Measurements from ENCODE around the gene L1CAM. TPM values are rescaled to one million over a fixed set of nuclear protein-coding genes. Genes with fewer than 3 reads are reported as not detected.
A peak's percentile ranks its signal among the peaks of the same experiment; 100 is the strongest.

The L1CAM gene
- total RNA-seq, 1 experiment from 2014 or later: 0.64 TPM

DNA sequence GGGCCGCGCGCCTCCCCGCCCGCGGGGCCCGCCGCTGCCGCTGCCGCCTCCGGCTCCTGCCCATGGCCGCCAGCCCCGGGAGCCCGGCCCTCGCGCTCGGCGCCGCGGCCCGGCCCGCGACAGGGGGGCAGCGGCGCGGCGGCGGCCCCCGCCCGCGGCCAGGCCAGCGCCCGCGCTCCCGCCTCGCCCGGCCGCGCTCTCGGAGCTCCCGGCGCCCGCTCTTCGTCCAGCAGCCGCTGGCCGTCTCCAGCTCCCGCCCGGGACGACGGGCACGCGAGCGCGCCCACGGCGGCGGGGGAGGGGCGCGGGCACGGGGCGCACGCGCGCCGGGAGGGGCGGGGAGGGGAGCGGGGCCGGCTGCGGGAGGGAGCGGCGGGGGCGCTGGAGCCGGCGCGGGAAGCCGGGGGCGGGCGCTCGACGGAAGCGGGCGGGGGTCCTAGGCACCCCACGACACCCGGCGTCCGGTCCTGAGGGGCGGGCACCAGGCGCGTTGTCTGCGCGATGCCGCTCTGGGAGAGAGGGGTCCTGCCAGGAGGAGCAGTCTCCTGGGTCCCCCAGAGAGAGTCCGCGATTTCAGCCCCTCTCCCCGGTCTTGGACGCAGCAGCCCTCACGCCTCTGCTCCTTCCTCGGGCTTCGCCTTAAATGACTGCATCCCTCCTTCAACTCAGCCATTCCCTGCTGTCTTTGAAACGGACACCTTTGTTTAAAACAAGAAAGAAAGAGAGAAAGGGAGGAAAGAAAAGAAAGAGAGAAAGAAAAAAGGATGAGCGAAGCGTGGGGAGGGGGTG lies 55.1 kb downstream of the L1CAM start:
- H3K4me1 ChIP-seq (ENCODE audit: insufficient read depth, low read length, poor library complexity, severe bottlenecking): peaks cover 4% of the 10 kb centered on the region
- ChIA-PET POLR2A (ENCODE audit: low non-redundant PET) (no interaction called here), CTCF (no interaction called here)
- H3K27me3 ChIP-seq (replicated peaks; ENCODE audit: insufficient read depth, low read depth, low read length, poor library complexity): peaks cover 18% of the 10 kb centered on the region
- H3K9me3 ChIP-seq (ENCODE audit: low read depth, low read length, poor library complexity, severe bottlenecking): no peaks in the 10 kb centered on the region
- H3K27ac ChIP-seq (ENCODE audit: low read depth, low read length, poor library complexity, severe bottlenecking): no peak overlapping the region
- BruUV-seq (replicated peaks): no TSS peak
- H3K36me3 ChIP-seq (ENCODE audit: insufficient read depth, low read length, poor library complexity, severe bottlenecking): no peaks in the 10 kb centered on the region
- intact Hi-C loops (cut with micrococcal nuclease; ENCODE audit: unreplicated experiment): no loop called here
- no peak for DNase-seq (ENCODE audit: low spot score)
- no peak for TF ChIP-seq EZH2 (IDR thresholded peaks at IDR 0.05; ENCODE audit: borderline replicate concordance, low read depth, low read length, poor library complexity, severe bottlenecking)
- TF ChIP-seq, protein P1, sequence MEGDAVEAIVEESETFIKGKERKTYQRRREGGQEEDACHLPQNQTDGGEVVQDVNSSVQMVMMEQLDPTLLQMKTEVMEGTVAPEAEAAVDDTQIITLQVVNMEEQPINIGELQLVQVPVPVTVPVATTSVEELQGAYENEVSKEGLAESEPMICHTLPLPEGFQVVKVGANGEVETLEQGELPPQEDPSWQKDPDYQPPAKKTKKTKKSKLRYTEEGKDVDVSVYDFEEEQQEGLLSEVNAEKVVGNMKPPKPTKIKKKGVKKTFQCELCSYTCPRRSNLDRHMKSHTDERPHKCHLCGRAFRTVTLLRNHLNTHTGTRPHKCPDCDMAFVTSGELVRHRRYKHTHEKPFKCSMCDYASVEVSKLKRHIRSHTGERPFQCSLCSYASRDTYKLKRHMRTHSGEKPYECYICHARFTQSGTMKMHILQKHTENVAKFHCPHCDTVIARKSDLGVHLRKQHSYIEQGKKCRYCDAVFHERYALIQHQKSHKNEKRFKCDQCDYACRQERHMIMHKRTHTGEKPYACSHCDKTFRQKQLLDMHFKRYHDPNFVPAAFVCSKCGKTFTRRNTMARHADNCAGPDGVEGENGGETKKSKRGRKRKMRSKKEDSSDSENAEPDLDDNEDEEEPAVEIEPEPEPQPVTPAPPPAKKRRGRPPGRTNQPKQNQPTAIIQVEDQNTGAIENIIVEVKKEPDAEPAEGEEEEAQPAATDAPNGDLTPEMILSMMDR (conservative IDR thresholded peaks at IDR 0.05; ENCODE audit: low read depth, low read length): no peak
- H3K4me3 ChIP-seq (ENCODE audit: low read depth, low read length, poor library complexity, severe bottlenecking): peak overlapping the region; percentile 47

DNA sequence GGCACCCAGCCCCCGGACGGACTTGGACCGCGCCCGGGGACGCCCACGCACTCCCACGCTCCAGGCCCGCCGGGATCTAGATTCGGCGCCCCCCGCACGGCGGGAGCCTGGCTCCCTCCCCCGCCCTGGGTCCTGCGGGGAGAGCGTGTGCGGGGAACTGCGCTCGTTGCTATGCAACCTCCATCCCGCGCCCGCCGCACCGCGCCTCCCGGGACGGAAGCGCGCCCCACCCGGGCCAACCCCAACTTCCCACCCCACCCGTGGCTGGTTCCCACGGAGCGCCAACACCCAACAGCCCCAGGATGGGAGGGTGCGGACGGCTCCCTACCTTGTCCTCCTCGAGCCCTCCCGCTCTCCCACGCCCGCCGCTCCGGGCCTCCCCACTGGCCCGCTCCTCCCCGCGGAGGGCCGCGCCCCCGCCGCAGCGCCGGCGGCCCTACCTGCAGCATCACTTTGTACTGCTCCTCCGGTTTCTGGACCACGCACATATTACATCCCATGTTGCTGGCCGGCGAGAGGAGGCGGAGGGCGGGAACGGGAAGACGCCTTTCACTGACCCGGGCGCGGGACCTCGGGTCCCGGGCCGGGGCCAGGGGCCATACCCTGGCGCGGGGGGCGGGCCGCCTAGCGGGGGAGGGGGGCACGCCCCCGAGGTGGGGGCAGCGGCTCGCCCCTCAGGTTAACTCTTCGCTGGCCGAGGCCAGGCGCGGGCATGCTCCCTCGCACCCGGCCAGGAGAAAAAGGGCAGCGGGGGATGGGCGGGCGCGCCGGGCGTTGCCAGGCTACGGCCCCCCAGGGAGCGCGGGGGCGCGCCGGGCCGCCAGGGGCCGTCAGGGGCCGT lies 56.0 kb downstream of the L1CAM start, which contains the start of gene PDZD4:
TSS of gene PDZD4 (minus strand) at position 746 of the 841 bp plus-strand sequence. CDS start at position 500, 246 bp downstream.
- Histone ChIP-seq H3K27me3 (replicated peaks; ENCODE audit: insufficient read depth, low read depth, low read length, poor library complexity) (peaks cover 18% of the 10 kb centered on the region), H3K4me1 (ENCODE audit: insufficient read depth, low read length, poor library complexity, severe bottlenecking) (peaks cover 4% of the 10 kb centered on the region), H3K27ac (ENCODE audit: low read depth, low read length, poor library complexity, severe bottlenecking) (no peak within 1 kb of the TSS), H3K9me3 (ENCODE audit: low read depth, low read length, poor library complexity, severe bottlenecking) (no peaks in the 10 kb centered on the region), H3K36me3 (ENCODE audit: insufficient read depth, low read length, poor library complexity, severe bottlenecking) (no peaks in the 10 kb centered on the region), H3K4me3 (ENCODE audit: low read depth, low read length, poor library complexity, severe bottlenecking) (peak within 1 kb of the TSS; percentile 47)
- POLR2A ChIA-PET (ENCODE audit: low non-redundant PET): no interaction called here
- peak; percentile 42 for TF ChIP-seq EZH2 (IDR thresholded peaks at IDR 0.05; ENCODE audit: borderline replicate concordance, low read depth, low read length, poor library complexity, severe bottlenecking)
- TF ChIP-seq, protein P1 (conservative IDR thresholded peaks at IDR 0.05; ENCODE audit: low read depth, low read length): no peak
- CTCF ChIA-PET: no interaction called here
- no peak for DNase-seq (ENCODE audit: low spot score)
- intact Hi-C loops (cut with micrococcal nuclease; ENCODE audit: unreplicated experiment): no loop called here
- no TSS peak for BruUV-seq (replicated peaks)

DNA sequence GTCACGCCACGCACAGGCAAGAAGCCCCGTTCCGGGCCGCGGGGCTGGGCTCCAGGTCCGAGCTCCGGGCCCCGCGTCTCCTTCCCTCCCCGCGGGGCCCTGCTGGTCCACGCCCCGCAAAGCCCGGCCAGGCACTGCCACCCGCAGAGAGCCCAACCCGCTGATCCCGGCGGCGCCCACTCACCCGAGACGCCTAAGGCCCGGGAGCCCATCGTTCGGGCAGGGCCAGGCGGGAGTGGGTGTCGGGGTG lies 56.5 kb downstream of the L1CAM start:
- Histone ChIP-seq H3K27ac (ENCODE audit: low read depth, low read length, poor library complexity, severe bottlenecking) (no peak overlapping the region), H3K4me1 (ENCODE audit: insufficient read depth, low read length, poor library complexity, severe bottlenecking) (peaks cover 4% of the 10 kb centered on the region), H3K36me3 (ENCODE audit: insufficient read depth, low read length, poor library complexity, severe bottlenecking) (no peaks in the 10 kb centered on the region), H3K9me3 (ENCODE audit: low read depth, low read length, poor library complexity, severe bottlenecking) (no peaks in the 10 kb centered on the region), H3K4me3 (ENCODE audit: low read depth, low read length, poor library complexity, severe bottlenecking) (peak overlapping the region; percentile 47), H3K27me3 (replicated peaks; ENCODE audit: insufficient read depth, low read depth, low read length, poor library complexity) (peaks cover 18% of the 10 kb centered on the region)
- no peak for TF ChIP-seq EZH2 (IDR thresholded peaks at IDR 0.05; ENCODE audit: borderline replicate concordance, low read depth, low read length, poor library complexity, severe bottlenecking)
- TF ChIP-seq, protein P1 (conservative IDR thresholded peaks at IDR 0.05; ENCODE audit: low read depth, low read length): no peak
- BruUV-seq (replicated peaks): no TSS peak
- POLR2A ChIA-PET (ENCODE audit: low non-redundant PET): no interaction called here
- no peak for DNase-seq (ENCODE audit: low spot score)
- intact Hi-C loops (cut with micrococcal nuclease; ENCODE audit: unreplicated experiment): no loop called here
- CTCF ChIA-PET: no interaction called here

All from A673 (cell line).